Kidney (tissue), 14 donors: ENCODE results near the gene KIF5C. TPM values are rescaled to one million over a fixed set of nuclear protein-coding genes. Genes with fewer than 3 reads are reported as not detected.

Experiments
- DNase-seq, 5 donors: peaks; one replicate each; pipeline ENCODE4 v3.0.0-alpha.2; 2013 to 2020
- FAIRE-seq: peaks from 2 replicates; lab custom pipeline; 2012; peaks lifted over from hg19 to GRCh38; lab: Jason Lieb, UNC
- H3K27ac ChIP-seq, 2 donors: one replicate each; pipeline ENCODE4 v1.7.0; 2013; ENCODE audit warnings: low read depth in 2 of 2, low read length in 2 of 2, inconsistent platforms in 1 of 2
- H3K27me3 ChIP-seq: one replicate; pipeline ENCODE4 v1.7.1; 2013; ENCODE audit warnings: low read length, inconsistent platforms; ENCODE audit not compliant: control insufficient read depth, insufficient read depth
- H3K36me3 ChIP-seq, 3 donors: one replicate each; pipeline versions ENCODE4 v1.7.0 to v1.7.1; 2013; ENCODE audit warnings: low read length in 3 of 3, control low read depth in 1 of 3, inconsistent platforms in 1 of 3; ENCODE audit not compliant: insufficient read depth in 3 of 3, control insufficient read depth in 2 of 3
- H3K4me1 ChIP-seq, 3 donors: one replicate each; pipeline versions ENCODE4 v1.7.0 to v1.7.1; 2013; ENCODE audit warnings: low read length in 3 of 3, inconsistent platforms in 1 of 3, low read depth in 1 of 3; ENCODE audit not compliant: control insufficient read depth in 2 of 3, insufficient read depth in 2 of 3
- H3K4me3 ChIP-seq, 3 donors: one replicate each; pipeline versions ENCODE4 v1.7.0 to v1.8.1; 2013; ENCODE audit warnings: low read length in 3 of 3, control low read depth in 1 of 3, inconsistent platforms in 1 of 3
- H3K9ac ChIP-seq, 3 donors: one replicate each; pipeline versions ENCODE4 v1.7.0 to v1.7.1; 2013; ENCODE audit warnings: low read length in 3 of 3, control low read depth in 1 of 3, inconsistent platforms in 1 of 3
- H3K9me3 ChIP-seq, 3 donors: one replicate each; pipeline versions ENCODE4 v1.7.0 to v1.7.1; 2013; ENCODE audit warnings: low read length in 3 of 3, control low read depth in 1 of 3, inconsistent platforms in 1 of 3; ENCODE audit not compliant: control insufficient read depth in 2 of 3, insufficient read depth in 1 of 3
- CTCF ChIP-seq: IDR thresholded peaks from 3 replicates; pipeline ENCODE4 v1.5.1; 2012; ENCODE audit warnings: mild to moderate bottlenecking, moderate library complexity, borderline replicate concordance; ENCODE audit not compliant: insufficient read depth; ENCODE audit errors: extremely low read depth
- intact Hi-C: fragments of 100-400 bp; cut with DNase I; formaldehyde crosslinking; loops from one replicate; pipeline ENCODE4 v1.11.1; 2022
- polyA plus RNA-seq: library from polyadenylated mRNA; stranded (reverse); fragments of 350-450 nt; fragmentation: Illumina TruSeq; extraction: RNeasy Lipid Tissue Mini Kit (QIAGEN cat#74804); gene quantifications from one replicate; pipeline ENCODE4 v1.2.3, GENCODE V29; 2014; ENCODE audit warnings: low read depth, low replicate concordance; ENCODE audit not compliant: insufficient read depth
- total RNA-seq: library from RNA; stranded (reverse); fragmentation: NEBNext Ultra II Directional; extraction: Animal tissue kit (Norgen Biotek cat#: 25700); gene quantifications from one replicate; pipeline ENCODE4 v1.2.1, GENCODE V29; 2021
- donor health status: control.
- donor health status: control.
- donor health status: control.
- donor health status: control.
- donor health status: control.
- donor health status: DM: yes; HTN: yes; CAD: no.
- donor health status: Normal renal cell carcinoma (clear cell type).

KIF5C gene
- total and polyA plus RNA-seq, 2 donors from 2014 or later, result 1.0 to 3.6 TPM

GRCh38 chr2:149034406-149034805, 159.4 kb downstream of the KIF5C start:
- intact Hi-C loops, result no loop called here
- TF ChIP-seq CTCF, result no peak

GRCh38 chr2:149036507-149037293, 161.7 kb downstream of the KIF5C start:
- no peak for TF ChIP-seq CTCF
- Histone ChIP-seq H3K9me3 (no peaks in the 10 kb centered on the region), H3K36me3 (no peaks in the 10 kb centered on the region), H3K4me1 (no peaks in the 10 kb centered on the region), H3K9ac (no peak overlapping the region), H3K4me3 (no peak overlapping the region), H3K27me3 (no peaks in the 10 kb centered on the region), H3K27ac (no peak overlapping the region)
- FAIRE-seq (no peak), DNase-seq (no peak)
- intact Hi-C loops, result no loop called here

More at GRCh38 chr2:149034406-149034805, 159.4 kb downstream of the KIF5C start:
- DNase-seq (no peak), FAIRE-seq (no peak)
- Histone ChIP-seq H3K4me1 (no peaks in the 10 kb centered on the region), H3K9ac (no peak overlapping the region), H3K4me3 (no peak overlapping the region), H3K36me3 (no peaks in the 10 kb centered on the region), H3K27me3 (no peaks in the 10 kb centered on the region), H3K9me3 (no peaks in the 10 kb centered on the region), H3K27ac (no peak overlapping the region)

- Histone ChIP-seq H3K9me3 (no peaks in the 10 kb centered on the region), H3K9ac (peak overlapping the region in 1 of 3 donors; percentile 5), H3K27me3 (no peaks in the 10 kb centered on the region), H3K4me1 (no peaks in the 10 kb centered on the region), H3K27ac (no peak overlapping the region), H3K4me3 (peak overlapping the region in 2 of 3 donors; percentile 9 to 39), H3K36me3 (no peaks in the 10 kb centered on the region)
- intact Hi-C loops, result no loop called here
- FAIRE-seq (no peak), DNase-seq (peak in 4 of 5 donors; percentile 27 to 68 (median 62))
- TF ChIP-seq CTCF, result no peak
Observed at GRCh38 chr2:149037851-149038250, 162.8 kb downstream of the KIF5C start.
